Astrocyte (in vitro differentiated cells and primary cell): ENCODE data around the gene INTS7. TPM values are rescaled to one million over a fixed set of nuclear protein-coding genes. Genes with fewer than 3 reads are reported as not detected.
"Not testable (repeated sequence)": the region's sequence is repeated elsewhere in the genome, so short reads cannot be mapped to it uniquely, and the experiment has no call there.

Experiments used
- DNase-seq: peaks from one replicate; pipeline ENCODE4 v3.0.0-alpha.2; 2010; ENCODE audit warnings: low read depth
- FAIRE-seq: peaks from 2 replicates; lab custom pipeline; 2011; peaks lifted over from hg19 to GRCh38; lab: Jason Lieb, UNC
- H2AFZ ChIP-seq: 2 replicates; pipeline ENCODE4 v1.6.0; 2012; ENCODE audit warnings: low read depth, low read length, inconsistent platforms
- H3K27ac ChIP-seq: 2 replicates; pipeline ENCODE4 v1.5.1; 2011; ENCODE audit warnings: low read depth, low read length, inconsistent platforms
- H3K27me3 ChIP-seq: 2 replicates; pipeline ENCODE4 v1.6.0; 2011; ENCODE audit warnings: low read length, inconsistent platforms; ENCODE audit not compliant: insufficient read depth
- H3K36me3 ChIP-seq: 2 replicates; pipeline ENCODE4 v1.5.1; 2011; ENCODE audit warnings: low read length, inconsistent platforms; ENCODE audit not compliant: insufficient read depth
- H3K4me1 ChIP-seq: 2 replicates; pipeline ENCODE4 v1.5.1; 2011; ENCODE audit warnings: low read length, inconsistent platforms; ENCODE audit not compliant: insufficient read depth
- H3K4me2 ChIP-seq: 2 replicates; pipeline ENCODE4 v1.6.0; 2012; ENCODE audit warnings: low read length, inconsistent platforms
- H3K4me3 ChIP-seq: 2 replicates; pipeline ENCODE4 v1.5.1; 2011; ENCODE audit warnings: low read depth, mild to moderate bottlenecking, low read length, inconsistent platforms; ENCODE audit not compliant: insufficient read depth
- H3K79me2 ChIP-seq: 2 replicates; pipeline ENCODE4 v1.6.0; 2012; ENCODE audit warnings: mild to moderate bottlenecking, low read length, inconsistent platforms; ENCODE audit not compliant: insufficient read depth
- H3K9ac ChIP-seq: 2 replicates; pipeline ENCODE4 v1.6.0; 2012; ENCODE audit warnings: mild to moderate bottlenecking, low read length, inconsistent platforms
- H3K9me3 ChIP-seq: 2 replicates; pipeline ENCODE4 v1.5.1; 2012; ENCODE audit warnings: low read depth, mild to moderate bottlenecking, low read length, inconsistent platforms; ENCODE audit not compliant: insufficient read depth
- H4K20me1 ChIP-seq: 2 replicates; pipeline ENCODE4 v1.6.0; 2012; ENCODE audit warnings: low read length, inconsistent platforms; ENCODE audit not compliant: insufficient read depth
- H3K27ac Mint-ChIP-seq: one replicate; pipeline ENCODE4 v1.8.0; 2021; ENCODE audit warnings: mild to moderate bottlenecking, mixed read lengths; ENCODE audit not compliant: unreplicated experiment
- H3K27me3 Mint-ChIP-seq: one replicate; pipeline ENCODE4 v1.8.0; 2021; ENCODE audit warnings: low read depth, mixed read lengths; ENCODE audit not compliant: unreplicated experiment
- H3K36me3 Mint-ChIP-seq: one replicate; pipeline ENCODE4 v1.8.0; 2021; ENCODE audit warnings: low read depth, mixed read lengths; ENCODE audit not compliant: unreplicated experiment
- H3K4me1 Mint-ChIP-seq: one replicate; pipeline ENCODE4 v1.8.0; 2021; ENCODE audit warnings: low read depth, mixed read lengths; ENCODE audit not compliant: unreplicated experiment
- H3K4me3 Mint-ChIP-seq: one replicate; pipeline ENCODE4 v1.8.0; 2021; ENCODE audit warnings: mild to moderate bottlenecking, moderate library complexity, mixed read lengths; ENCODE audit not compliant: unreplicated experiment
- H3K9me3 Mint-ChIP-seq: one replicate; pipeline ENCODE4 v1.8.0; 2021; ENCODE audit warnings: mild to moderate bottlenecking, mixed read lengths; ENCODE audit not compliant: unreplicated experiment
- CTCF ChIP-seq: IDR thresholded peaks from 2 replicates; pipeline ENCODE4 v1.5.1; 2011; ENCODE audit warnings: low read depth, mild to moderate bottlenecking, inconsistent platforms, low read length, moderate library complexity; ENCODE audit not compliant: insufficient read depth
- EZH2 ChIP-seq: IDR thresholded peaks from 2 replicates; pipeline ENCODE4 v1.6.1; 2012; ENCODE audit warnings: mild to moderate bottlenecking, low read length, inconsistent platforms; ENCODE audit not compliant: insufficient read depth
- total RNA-seq: library from RNA; stranded (reverse); gene quantifications from 2 replicates; pipeline ENCODE4 v1.2.1, GENCODE V29; 2021

The INTS7 gene
- total RNA-seq, 1 donor from 2014 or later: 14.7 TPM

GRCh38 chr1:212002536-212002935 is 32.8 kb downstream of the INTS7 start:
- H3K9me3 Mint-ChIP-seq: no peaks in the 10 kb centered on the region

GRCh38 chr1:211997426-211997825 is 37.9 kb downstream of the INTS7 start:
- not testable (repeated sequence) for H3K27me3 ChIP-seq, H3K4me3 Mint-ChIP-seq, H3K27ac Mint-ChIP-seq, H3K9me3 Mint-ChIP-seq, H3K27ac ChIP-seq, H3K9me3 ChIP-seq, FAIRE-seq, H3K9ac ChIP-seq, H3K79me2 ChIP-seq, DNase-seq, H3K4me1 Mint-ChIP-seq, H3K36me3 Mint-ChIP-seq, H2AFZ ChIP-seq, H3K4me1 ChIP-seq, H3K4me3 ChIP-seq, H3K27me3 Mint-ChIP-seq, H3K4me2 ChIP-seq, H4K20me1 ChIP-seq
- H3K36me3 ChIP-seq: peaks cover 12% of the 10 kb centered on the region

More at GRCh38 chr1:212002536-212002935, 32.8 kb downstream of the INTS7 start:
- Histone ChIP-seq H3K4me1 (no peaks in the 10 kb centered on the region), H3K4me3 (no peak overlapping the region), H2AFZ (no peak overlapping the region), H3K36me3 (peaks cover 7% of the 10 kb centered on the region), H3K79me2 (no peaks in the 10 kb centered on the region), H3K4me2 (no peak overlapping the region), H3K27ac (no peak overlapping the region), H3K27me3 (no peaks in the 10 kb centered on the region), H3K9ac (no peak overlapping the region), H3K9me3 (no peaks in the 10 kb centered on the region), H4K20me1 (no peaks in the 10 kb centered on the region)
- TF ChIP-seq CTCF (no peak), EZH2 (no peak)
- peak overlapping the region; percentile 43 for H3K27ac Mint-ChIP-seq
- no peak overlapping the region for H3K4me3 Mint-ChIP-seq
- peaks cover 6% of the 10 kb centered on the region for H3K4me1 Mint-ChIP-seq
- peaks cover 2% of the 10 kb centered on the region for H3K36me3 Mint-ChIP-seq
- FAIRE-seq (no peak), DNase-seq (peak; percentile 71)
- no peaks in the 10 kb centered on the region for H3K27me3 Mint-ChIP-seq

- no peak overlapping the region for H3K4me3 Mint-ChIP-seq
- Histone ChIP-seq H2AFZ (no peak overlapping the region), H3K4me2 (no peak overlapping the region), H3K27me3 (no peaks in the 10 kb centered on the region), H3K27ac (no peak overlapping the region), H3K4me3 (no peak overlapping the region), H4K20me1 (peaks cover 3% of the 10 kb centered on the region), H3K9ac (no peak overlapping the region), H3K4me1 (no peaks in the 10 kb centered on the region), H3K36me3 (peaks cover 5% of the 10 kb centered on the region), H3K9me3 (no peaks in the 10 kb centered on the region), H3K79me2 (no peaks in the 10 kb centered on the region)
- no peaks in the 10 kb centered on the region for H3K36me3 Mint-ChIP-seq
- DNase-seq: no peak
- no peaks in the 10 kb centered on the region for H3K9me3 Mint-ChIP-seq
- H3K27ac Mint-ChIP-seq: no peak overlapping the region
- TF ChIP-seq CTCF (no peak), EZH2 (no peak)
- no peaks in the 10 kb centered on the region for H3K4me1 Mint-ChIP-seq
- H3K27me3 Mint-ChIP-seq: no peaks in the 10 kb centered on the region
- FAIRE-seq: no peak
Observed at GRCh38 chr1:211991695-211992094, 43.7 kb downstream of the INTS7 start.
